Endodermal cell (in vitro differentiated cells): ENCODE measurements around the gene PDE3A. TPM values are rescaled to one million over a fixed set of nuclear protein-coding genes. Genes with fewer than 3 reads are reported as not detected.

Experiments
- DNase-seq: peaks from one replicate; pipeline ENCODE4 v3.0.0-alpha.2; 2017
- H3K27ac ChIP-seq: 2 replicates; pipeline ENCODE4 v1.5.1; 2013; ENCODE audit warnings: mild to moderate bottlenecking, low read depth, low read length, moderate library complexity
- H3K27me3 ChIP-seq: 2 replicates; pipeline ENCODE4 v1.6.1; 2013; ENCODE audit warnings: mild to moderate bottlenecking, low read length, moderate library complexity; ENCODE audit not compliant: insufficient read depth, control insufficient read depth, poor library complexity, severe bottlenecking
- H3K36me3 ChIP-seq: 2 replicates; pipeline ENCODE4 v1.7.0; 2013; ENCODE audit warnings: mild to moderate bottlenecking, low read length, moderate library complexity; ENCODE audit not compliant: control insufficient read depth, insufficient read depth
- H3K4me1 ChIP-seq: one replicate; pipeline ENCODE4 v1.7.0; 2013; ENCODE audit warnings: low read length; ENCODE audit not compliant: control insufficient read depth, insufficient read depth
- H3K4me3 ChIP-seq: 2 replicates; pipeline ENCODE4 v1.5.1; 2013; ENCODE audit warnings: mild to moderate bottlenecking, low read length, moderate library complexity
- H3K9ac ChIP-seq: 2 replicates; pipeline ENCODE4 v1.6.1; 2013; ENCODE audit warnings: mild to moderate bottlenecking, low read length, moderate library complexity; ENCODE audit not compliant: poor library complexity, severe bottlenecking; ENCODE audit errors: extremely low read depth
- H3K9me3 ChIP-seq: 2 replicates; pipeline ENCODE4 v1.6.1; 2013; ENCODE audit warnings: mild to moderate bottlenecking, low read length, moderate library complexity; ENCODE audit not compliant: control insufficient read depth
- H3K27ac Mint-ChIP-seq: 2 replicates; pipeline ENCODE4 v1.8.0; 2020; ENCODE audit warnings: mixed read lengths
- H3K27me3 Mint-ChIP-seq: 2 replicates; pipeline ENCODE4 v1.8.0; 2021; ENCODE audit warnings: mild to moderate bottlenecking, mixed read lengths; ENCODE audit not compliant: insufficient read depth
- H3K36me3 Mint-ChIP-seq: 2 replicates; pipeline ENCODE4 v1.8.0; 2020; ENCODE audit warnings: low read depth, mixed read lengths
- H3K4me1 Mint-ChIP-seq: 2 replicates; pipeline ENCODE4 v1.8.0; 2020; ENCODE audit warnings: mixed read lengths
- H3K4me3 Mint-ChIP-seq: 2 replicates; pipeline ENCODE4 v1.8.0; 2020; ENCODE audit warnings: mild to moderate bottlenecking, moderate library complexity, mixed read lengths
- H3K9me3 Mint-ChIP-seq: 2 replicates; pipeline ENCODE4 v1.8.0; 2020; ENCODE audit warnings: mild to moderate bottlenecking, mixed read lengths
- whole genome bisulfite sequencing, 2 experiments: methylation state at CpG; one replicate each; pipeline versions ENCODE4 v1.1.5 to v1.1.7; 2013; ENCODE audit warnings: missing lambda C conversion rate in 2 of 2, mixed read lengths in 1 of 2; ENCODE audit not compliant: insufficient coverage in 1 of 2, insufficient read length in 1 of 2; 5-methylcytosine and 5-hydroxymethylcytosine counted together
- total RNA-seq, 2 donors: library from RNA; stranded (reverse); fragmentation: NEBNext Ultra II Directional in 1 of 2; extraction: Animal tissue kit (Norgen Biotek cat#: 25700) in 1 of 2; gene quantifications; 2 replicates in 1 of 2; 3 replicates in 1 of 2; pipeline ENCODE4 v1.2.1, GENCODE V29; 2021
- TF ChIP-seq, protein P1 (sequence below): fragments of 200-600 bp; sonication (generic); conservative IDR thresholded peaks from 2 replicates; pipeline ENCODE4 v1.5.0; 2021; ENCODE audit warnings: antibody characterized with exemption, mild to moderate bottlenecking

The PDE3A gene
- total RNA-seq, 2 donors from 2014 or later = 0.62 to 1.8 TPM

DNA sequence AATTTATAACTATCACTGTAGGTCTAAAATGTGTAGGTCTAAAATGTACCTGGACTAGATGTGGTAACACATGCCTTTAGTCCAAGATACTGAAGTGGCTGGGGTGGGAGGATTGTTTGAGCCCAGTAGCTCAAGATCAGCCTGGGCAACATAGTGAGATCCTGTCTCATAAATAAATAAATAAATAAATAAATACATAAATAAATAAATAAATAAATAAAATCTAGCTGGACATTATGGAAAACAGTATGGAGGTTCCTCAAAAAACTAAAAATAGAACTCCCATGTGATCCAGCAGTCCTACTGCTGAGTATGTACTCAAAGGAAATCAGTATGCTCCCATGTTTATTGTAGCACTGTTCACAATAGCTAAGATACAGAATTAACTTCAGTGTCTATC is 24.0 kb downstream of the PDE3A start:
- Histone ChIP-seq H3K9ac (no peak overlapping the region), H3K27me3 (peaks cover 28% of the 10 kb centered on the region), H3K4me3 (no peak overlapping the region), H3K27ac (no peak overlapping the region), H3K36me3 (no peaks in the 10 kb centered on the region), H3K9me3 (no peaks in the 10 kb centered on the region), H3K4me1 (peaks cover 3% of the 10 kb centered on the region)
- no peak for DNase-seq
- H3K36me3 Mint-ChIP-seq = no peaks in the 10 kb centered on the region
- no peak overlapping the region for H3K27ac Mint-ChIP-seq
- H3K27me3 Mint-ChIP-seq = peaks cover 35% of the 10 kb centered on the region
- no peak overlapping the region for H3K4me3 Mint-ChIP-seq
- TF ChIP-seq, protein P1, sequence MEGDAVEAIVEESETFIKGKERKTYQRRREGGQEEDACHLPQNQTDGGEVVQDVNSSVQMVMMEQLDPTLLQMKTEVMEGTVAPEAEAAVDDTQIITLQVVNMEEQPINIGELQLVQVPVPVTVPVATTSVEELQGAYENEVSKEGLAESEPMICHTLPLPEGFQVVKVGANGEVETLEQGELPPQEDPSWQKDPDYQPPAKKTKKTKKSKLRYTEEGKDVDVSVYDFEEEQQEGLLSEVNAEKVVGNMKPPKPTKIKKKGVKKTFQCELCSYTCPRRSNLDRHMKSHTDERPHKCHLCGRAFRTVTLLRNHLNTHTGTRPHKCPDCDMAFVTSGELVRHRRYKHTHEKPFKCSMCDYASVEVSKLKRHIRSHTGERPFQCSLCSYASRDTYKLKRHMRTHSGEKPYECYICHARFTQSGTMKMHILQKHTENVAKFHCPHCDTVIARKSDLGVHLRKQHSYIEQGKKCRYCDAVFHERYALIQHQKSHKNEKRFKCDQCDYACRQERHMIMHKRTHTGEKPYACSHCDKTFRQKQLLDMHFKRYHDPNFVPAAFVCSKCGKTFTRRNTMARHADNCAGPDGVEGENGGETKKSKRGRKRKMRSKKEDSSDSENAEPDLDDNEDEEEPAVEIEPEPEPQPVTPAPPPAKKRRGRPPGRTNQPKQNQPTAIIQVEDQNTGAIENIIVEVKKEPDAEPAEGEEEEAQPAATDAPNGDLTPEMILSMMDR = no peak
- no peaks in the 10 kb centered on the region for H3K9me3 Mint-ChIP-seq
- H3K4me1 Mint-ChIP-seq = peaks cover 8% of the 10 kb centered on the region

GRCh38 chr12:20393707-20394106 is 25.4 kb downstream of the PDE3A start:
- DNase-seq = no peak
- peaks cover 3% of the 10 kb centered on the region for H3K4me1 ChIP-seq
- Mint-ChIP-seq H3K36me3 (no peaks in the 10 kb centered on the region), H3K9me3 (no peaks in the 10 kb centered on the region), H3K4me3 (no peak overlapping the region), H3K27ac (no peak overlapping the region), H3K4me1 (peaks cover 7% of the 10 kb centered on the region), H3K27me3 (peaks cover 28% of the 10 kb centered on the region)
- peaks cover 18% of the 10 kb centered on the region for H3K27me3 ChIP-seq
- no peak overlapping the region for H3K4me3 ChIP-seq
- no peak overlapping the region for H3K27ac ChIP-seq
- H3K9ac ChIP-seq = no peak overlapping the region
- 91 to 96% methylated on average over 4 to 5 of the region's 5 CpGs for WGBS, 2 experiments
- no peaks in the 10 kb centered on the region for H3K9me3 ChIP-seq
- no peaks in the 10 kb centered on the region for H3K36me3 ChIP-seq
- TF ChIP-seq, protein P1 = no peak

- Mint-ChIP-seq H3K9me3 (no peaks in the 10 kb centered on the region), H3K4me1 (no peaks in the 10 kb centered on the region), H3K27me3 (peaks cover 13% of the 10 kb centered on the region), H3K4me3 (no peak overlapping the region), H3K36me3 (no peaks in the 10 kb centered on the region), H3K27ac (no peak overlapping the region)
- WGBS, 2 experiments = 94% methylated on average over 2 to 6 of the region's 6 CpGs
- Histone ChIP-seq H3K27me3 (peaks cover 5% of the 10 kb centered on the region), H3K27ac (no peak overlapping the region), H3K9ac (no peak overlapping the region), H3K4me1 (no peaks in the 10 kb centered on the region), H3K36me3 (no peaks in the 10 kb centered on the region), H3K9me3 (no peaks in the 10 kb centered on the region), H3K4me3 (no peak overlapping the region)
- DNase-seq = no peak
- TF ChIP-seq, protein P1 = no peak
These were observed 27.6 kb downstream of the PDE3A start for GRCh38 chr12:20395791-20396550.
